Uterus (tissue), 2 donors: ENCODE results near the gene TBC1D14.

ENCODE experiments used
- POLR2A ChIP-seq, 2 donors: fragments of 450-650 bp; IDR thresholded peaks; one replicate each; pipeline ENCODE4 v1.6.1; 2016; ENCODE audit warnings: antibody characterized with exemption in 2 of 2, mild to moderate bottlenecking in 1 of 2, moderate library complexity in 1 of 2
- TF ChIP-seq, protein P1 (sequence below), 4 experiments: fragments of 200-600 bp in 2 of 4; fragments of 450-650 bp in 2 of 4; sonication (generic) in 2 of 4; IDR thresholded peaks; one replicate each; pipeline ENCODE4 v1.5.1; 2016 to 2019; ENCODE audit warnings: antibody characterized with exemption in 4 of 4, mild to moderate bottlenecking in 2 of 4, moderate library complexity in 1 of 4

DNA sequence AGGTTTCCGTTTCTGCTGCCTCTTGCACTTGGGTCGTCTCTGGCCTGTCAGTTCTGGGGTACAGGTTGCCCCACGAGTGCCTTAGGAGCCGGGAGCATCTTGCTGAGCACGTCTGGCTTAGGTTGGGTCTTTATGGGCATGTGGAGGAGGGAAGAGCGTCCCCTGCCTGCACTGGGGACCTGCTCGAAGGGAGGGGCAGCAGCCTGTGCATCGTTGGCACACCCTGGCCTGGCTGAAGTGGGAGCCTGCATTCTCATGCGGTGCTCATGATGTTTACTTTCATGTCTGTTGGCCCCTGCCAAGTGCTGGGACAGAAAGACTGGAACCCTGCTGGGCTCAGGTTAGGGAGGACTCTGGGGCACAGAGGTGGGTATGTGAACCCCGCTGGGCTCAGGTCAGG is 109.7 kb downstream of the TBC1D14 start:
- TF ChIP-seq, protein P1, sequence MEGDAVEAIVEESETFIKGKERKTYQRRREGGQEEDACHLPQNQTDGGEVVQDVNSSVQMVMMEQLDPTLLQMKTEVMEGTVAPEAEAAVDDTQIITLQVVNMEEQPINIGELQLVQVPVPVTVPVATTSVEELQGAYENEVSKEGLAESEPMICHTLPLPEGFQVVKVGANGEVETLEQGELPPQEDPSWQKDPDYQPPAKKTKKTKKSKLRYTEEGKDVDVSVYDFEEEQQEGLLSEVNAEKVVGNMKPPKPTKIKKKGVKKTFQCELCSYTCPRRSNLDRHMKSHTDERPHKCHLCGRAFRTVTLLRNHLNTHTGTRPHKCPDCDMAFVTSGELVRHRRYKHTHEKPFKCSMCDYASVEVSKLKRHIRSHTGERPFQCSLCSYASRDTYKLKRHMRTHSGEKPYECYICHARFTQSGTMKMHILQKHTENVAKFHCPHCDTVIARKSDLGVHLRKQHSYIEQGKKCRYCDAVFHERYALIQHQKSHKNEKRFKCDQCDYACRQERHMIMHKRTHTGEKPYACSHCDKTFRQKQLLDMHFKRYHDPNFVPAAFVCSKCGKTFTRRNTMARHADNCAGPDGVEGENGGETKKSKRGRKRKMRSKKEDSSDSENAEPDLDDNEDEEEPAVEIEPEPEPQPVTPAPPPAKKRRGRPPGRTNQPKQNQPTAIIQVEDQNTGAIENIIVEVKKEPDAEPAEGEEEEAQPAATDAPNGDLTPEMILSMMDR (IDR thresholded peaks at IDR 0.05): no peak
- TF ChIP-seq POLR2A (IDR thresholded peaks at IDR 0.05): no peak
